Measurements from ENCODE around the gene UBQLN3. TPM values are rescaled to one million over a fixed set of nuclear protein-coding genes. Genes with fewer than 3 reads are reported as not detected.

UBQLN3 gene
- total RNA-seq, 1 donor from 2014 or later = not detected

DNA sequence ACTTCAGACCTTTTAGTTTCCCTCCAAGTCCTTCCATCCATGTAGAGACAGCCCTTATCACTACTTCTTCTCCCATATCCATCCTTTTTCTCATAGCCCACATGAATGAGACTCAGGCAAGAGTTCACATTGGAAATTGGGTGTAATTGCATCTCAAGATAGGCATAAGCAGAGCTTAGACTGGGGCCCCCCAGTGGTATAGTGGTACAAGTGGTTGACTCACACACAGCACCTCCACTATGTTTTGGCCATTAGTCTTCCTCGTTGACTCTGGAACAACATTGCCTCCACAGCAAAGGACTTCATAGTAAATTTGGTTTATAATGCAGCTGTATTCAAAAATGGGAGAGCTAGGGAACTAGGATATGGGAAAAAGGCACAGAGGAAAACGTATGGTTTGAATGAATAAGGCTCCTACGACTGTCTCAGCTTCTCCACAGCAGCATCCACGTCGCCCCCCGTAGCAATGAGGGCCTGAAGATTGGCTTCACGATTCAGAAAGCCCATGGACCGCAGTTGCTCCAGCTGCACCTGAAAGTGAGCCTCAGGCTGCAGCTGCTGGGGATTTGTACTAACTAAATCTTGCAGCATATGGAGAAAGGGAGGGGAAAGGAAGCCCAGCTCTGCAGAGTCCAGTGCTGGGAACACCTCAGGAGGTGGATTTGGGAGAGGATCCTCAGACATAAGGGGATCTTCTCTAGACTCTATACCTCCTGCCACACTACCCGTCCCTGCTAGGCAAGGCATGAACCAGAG is 2.4 kb downstream of the UBQLN3 start:
- Mint-ChIP-seq H3K4me1 (ENCODE audit: unreplicated experiment) (no peaks in the 10 kb centered on the region), H3K4me3 (no peak overlapping the region), H3K36me3 (no peaks in the 10 kb centered on the region), H3K27ac (no peak overlapping the region), H3K9me3 (no peaks in the 10 kb centered on the region), H3K27me3 (peaks cover 10% of the 10 kb centered on the region)
- no peak for DNase-seq (ENCODE audit: extremely low spot score, unreplicated experiment)
- TF ChIP-seq, protein P1, sequence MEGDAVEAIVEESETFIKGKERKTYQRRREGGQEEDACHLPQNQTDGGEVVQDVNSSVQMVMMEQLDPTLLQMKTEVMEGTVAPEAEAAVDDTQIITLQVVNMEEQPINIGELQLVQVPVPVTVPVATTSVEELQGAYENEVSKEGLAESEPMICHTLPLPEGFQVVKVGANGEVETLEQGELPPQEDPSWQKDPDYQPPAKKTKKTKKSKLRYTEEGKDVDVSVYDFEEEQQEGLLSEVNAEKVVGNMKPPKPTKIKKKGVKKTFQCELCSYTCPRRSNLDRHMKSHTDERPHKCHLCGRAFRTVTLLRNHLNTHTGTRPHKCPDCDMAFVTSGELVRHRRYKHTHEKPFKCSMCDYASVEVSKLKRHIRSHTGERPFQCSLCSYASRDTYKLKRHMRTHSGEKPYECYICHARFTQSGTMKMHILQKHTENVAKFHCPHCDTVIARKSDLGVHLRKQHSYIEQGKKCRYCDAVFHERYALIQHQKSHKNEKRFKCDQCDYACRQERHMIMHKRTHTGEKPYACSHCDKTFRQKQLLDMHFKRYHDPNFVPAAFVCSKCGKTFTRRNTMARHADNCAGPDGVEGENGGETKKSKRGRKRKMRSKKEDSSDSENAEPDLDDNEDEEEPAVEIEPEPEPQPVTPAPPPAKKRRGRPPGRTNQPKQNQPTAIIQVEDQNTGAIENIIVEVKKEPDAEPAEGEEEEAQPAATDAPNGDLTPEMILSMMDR (conservative IDR thresholded peaks at IDR 0.05) = no peak

DNA sequence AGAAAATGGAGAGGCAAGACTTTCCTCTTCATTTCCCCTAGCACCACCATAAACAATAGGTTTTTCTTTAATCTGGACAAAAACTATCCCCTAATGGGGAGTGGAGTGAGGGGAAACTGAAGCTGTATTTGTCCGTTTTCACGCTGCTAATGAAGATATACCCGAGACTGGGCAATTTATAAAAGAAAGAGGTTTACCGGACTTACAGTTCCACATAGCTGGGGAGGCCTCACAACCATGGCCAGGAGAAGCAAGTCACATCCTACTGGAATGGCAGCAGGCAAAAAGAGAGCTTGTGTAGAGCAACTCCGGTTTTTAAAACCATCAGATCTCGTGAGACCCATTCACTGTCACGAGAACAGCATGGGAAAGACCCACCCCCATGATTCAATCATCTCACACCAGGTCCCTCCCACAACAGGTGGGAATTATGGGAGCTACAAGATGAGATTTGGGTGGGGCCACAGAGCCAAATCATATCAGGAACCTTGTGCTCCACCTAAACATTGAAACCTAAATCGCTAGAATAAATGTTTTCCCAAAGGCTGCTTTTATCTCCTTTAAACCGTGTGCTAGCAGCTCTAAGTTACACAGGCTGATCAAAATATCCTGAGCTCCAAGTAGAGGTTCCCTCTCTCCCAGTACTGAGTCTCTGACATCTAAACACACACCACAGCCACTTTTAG is 4.3 kb downstream of the UBQLN3 start:
- H3K27me3 Mint-ChIP-seq = peaks cover 5% of the 10 kb centered on the region
- H3K4me3 Mint-ChIP-seq = no peak overlapping the region
- H3K36me3 Mint-ChIP-seq = no peaks in the 10 kb centered on the region
- no peaks in the 10 kb centered on the region for H3K4me1 Mint-ChIP-seq (ENCODE audit: unreplicated experiment)
- no peak for DNase-seq (ENCODE audit: extremely low spot score, unreplicated experiment)
- no peaks in the 10 kb centered on the region for H3K9me3 Mint-ChIP-seq
- H3K27ac Mint-ChIP-seq = no peak overlapping the region
- TF ChIP-seq, protein P1 (conservative IDR thresholded peaks at IDR 0.05) = no peak

DNA sequence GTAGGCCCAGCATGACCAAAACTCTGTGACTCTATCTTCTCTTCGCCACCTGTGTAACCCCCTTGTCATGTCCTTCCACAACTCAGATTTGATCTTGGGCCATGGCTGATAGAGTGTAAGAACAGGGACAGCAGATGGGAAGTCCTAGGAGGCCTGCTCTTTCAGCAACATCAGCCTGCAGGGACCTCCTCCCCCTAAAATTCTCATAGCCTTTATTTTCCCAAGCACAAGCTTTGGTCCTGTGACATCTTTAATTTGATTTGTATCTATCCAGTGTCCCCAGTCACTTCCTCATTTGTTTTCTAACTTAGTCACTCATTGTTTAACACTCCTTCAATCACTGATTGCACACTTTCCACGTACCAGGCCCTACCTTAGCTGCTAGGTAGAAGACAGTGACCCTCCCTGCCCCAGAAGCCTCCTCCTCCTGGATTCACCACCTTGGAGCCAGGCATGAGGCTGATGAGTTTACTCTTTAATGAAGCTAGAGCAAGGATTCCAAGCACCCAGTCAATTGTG is 5.3 kb downstream of the UBQLN3 start:
- Mint-ChIP-seq H3K4me1 (ENCODE audit: unreplicated experiment) (no peaks in the 10 kb centered on the region), H3K9me3 (no peaks in the 10 kb centered on the region), H3K4me3 (no peak overlapping the region), H3K36me3 (no peaks in the 10 kb centered on the region), H3K27me3 (peaks cover 5% of the 10 kb centered on the region), H3K27ac (no peak overlapping the region)
- no peak for DNase-seq (ENCODE audit: extremely low spot score, unreplicated experiment)
- TF ChIP-seq, protein P1 (conservative IDR thresholded peaks at IDR 0.05) = no peak

DNA sequence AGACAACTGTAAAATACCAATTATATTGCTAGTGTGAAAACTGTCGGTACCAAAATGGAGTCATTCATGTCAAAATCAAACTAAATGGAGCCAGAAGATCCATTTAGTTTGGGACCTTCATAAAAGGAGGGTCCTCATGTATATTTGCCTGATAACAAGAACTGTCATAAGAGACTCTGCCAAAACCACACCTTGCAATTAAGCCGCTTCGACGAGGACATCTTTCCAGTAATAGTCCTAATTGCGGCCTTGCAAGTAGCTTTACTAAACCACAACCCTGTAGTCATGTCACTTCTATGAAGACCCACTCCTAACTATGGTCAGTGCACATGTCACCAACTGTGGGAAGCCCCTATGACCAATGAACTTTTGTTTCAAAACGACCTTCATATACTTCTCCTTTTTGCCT is 9.4 kb downstream of the UBQLN3 start:
- Mint-ChIP-seq H3K4me1 (ENCODE audit: unreplicated experiment) (no peaks in the 10 kb centered on the region), H3K9me3 (no peaks in the 10 kb centered on the region), H3K36me3 (no peaks in the 10 kb centered on the region), H3K27ac (no peak overlapping the region), H3K27me3 (no peaks in the 10 kb centered on the region), H3K4me3 (no peak overlapping the region)
- TF ChIP-seq, protein P1 (conservative IDR thresholded peaks at IDR 0.05) = no peak
- no peak for DNase-seq (ENCODE audit: extremely low spot score, unreplicated experiment)

DNA sequence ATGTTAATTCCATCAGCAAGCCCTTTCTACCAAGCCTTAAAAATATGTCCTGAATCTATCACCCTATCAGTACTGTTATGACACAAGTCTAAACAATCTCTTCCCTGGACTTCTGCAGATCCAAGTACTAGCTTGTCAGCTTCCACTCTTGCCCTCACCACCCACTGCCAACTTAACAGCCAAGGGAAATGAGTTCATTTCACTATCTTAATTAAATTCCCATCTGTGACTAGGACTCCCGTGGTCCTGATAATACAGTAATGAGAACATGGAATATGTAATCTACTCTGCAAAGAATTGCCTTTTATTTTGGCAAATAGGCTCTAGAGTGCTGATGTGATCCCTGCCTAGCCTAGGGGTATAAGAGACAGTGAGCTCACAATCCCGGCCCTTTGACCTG is 10.1 kb downstream of the UBQLN3 start:
- TF ChIP-seq, protein P1 (conservative IDR thresholded peaks at IDR 0.05) = no peak
- Mint-ChIP-seq H3K36me3 (no peaks in the 10 kb centered on the region), H3K4me1 (ENCODE audit: unreplicated experiment) (no peaks in the 10 kb centered on the region), H3K27me3 (no peaks in the 10 kb centered on the region), H3K9me3 (no peaks in the 10 kb centered on the region), H3K4me3 (no peak overlapping the region), H3K27ac (no peak overlapping the region)
- DNase-seq (ENCODE audit: extremely low spot score, unreplicated experiment) = no peak
